Posterior cingulate gyrus (tissue), 11 donors: Measurements from ENCODE around the gene DHODH.
"Not testable (repeated sequence)": the region's sequence is repeated elsewhere in the genome, so short reads cannot be mapped to it uniquely, and the experiment has no call there.

Experiments used
- DNase-seq, 10 donors: peaks; one replicate each; pipeline versions ENCODE4 v3.0.0 to v3.0.0-alpha.2; 2020 to 2021; ENCODE audit warnings: mixed read lengths in 3 of 10
- intact Hi-C: fragments of 100-400 bp; cut with DNase I; formaldehyde crosslinking; loops from one replicate; pipeline ENCODE4 v1.15.1; 2023

The DHODH gene

GRCh38 chr16:72008424-72009216 is at the start of gene DHODH:
DHODH (plus strand) TSS chr16:72008744; CDS start chr16:72008765, 21 bp downstream.
- peak; percentile 97 to 100 (median 98) for DNase-seq
- intact Hi-C loops: loop anchor here (2.0 kb wide), 1 partner anchor 84 kb away; the partner anchor contains the start of genes DHX38 and TXNL4B

GRCh38 chr16:71961066-71962039 is 47.2 kb upstream of the DHODH start:
- intact Hi-C loops: loop anchor here (2.0 kb wide), 1 partner anchor 79 kb away; no protein-coding TSS in a partner anchor
- DNase-seq: peak; percentile 79 to 97 (median 90)

GRCh38 chr16:71963125-71963875 is 45.2 kb upstream of the DHODH start:
- intact Hi-C loops: no loop called here
- DNase-seq: no peak

GRCh38 chr16:71965223-71965622 is 43.3 kb upstream of the DHODH start:
- intact Hi-C loops: no loop called here
- DNase-seq: no peak

- DNase-seq: no peak
Observed at GRCh38 chr16:71966932-71967331, 41.6 kb upstream of the DHODH start.

GRCh38 chr16:71969353-71969752 is 39.2 kb upstream of the DHODH start:
- intact Hi-C loops: no loop called here
- DNase-seq: no peak

More at GRCh38 chr16:71966932-71967331, 41.6 kb upstream of the DHODH start:
- intact Hi-C loops: no loop called here

GRCh38 chr16:71971571-71971970 is 37.0 kb upstream of the DHODH start:
- intact Hi-C loops: no loop called here
- DNase-seq: no peak

- intact Hi-C loops: no loop called here
Observed at GRCh38 chr16:71972356-71972755, 36.2 kb upstream of the DHODH start.

GRCh38 chr16:71973001-71973400 is 35.5 kb upstream of the DHODH start:
- DNase-seq: no peak
- intact Hi-C loops: no loop called here

More at GRCh38 chr16:71972356-71972755, 36.2 kb upstream of the DHODH start:
- DNase-seq: no peak

GRCh38 chr16:71974068-71974818 is 34.3 kb upstream of the DHODH start:
- intact Hi-C loops: no loop called here

GRCh38 chr16:71985262-71985974 is 23.1 kb upstream of the DHODH start:
- no peak for DNase-seq
- intact Hi-C loops: no loop called here

More at GRCh38 chr16:71974068-71974818, 34.3 kb upstream of the DHODH start:
- DNase-seq: no peak

GRCh38 chr16:71986131-71986530 is 22.4 kb upstream of the DHODH start:
- DNase-seq: no peak

GRCh38 chr16:71995038-71995437 is 13.5 kb upstream of the DHODH start:
- intact Hi-C loops: no loop called here
- DNase-seq: no peak

More at GRCh38 chr16:71986131-71986530, 22.4 kb upstream of the DHODH start:
- intact Hi-C loops: no loop called here

GRCh38 chr16:71997578-71997977 is 11.0 kb upstream of the DHODH start:
- DNase-seq, intact Hi-C loops: not testable (repeated sequence)

- no peak for DNase-seq
- intact Hi-C loops: no loop called here
Observed at GRCh38 chr16:72001180-72001874, 7.2 kb upstream of the DHODH start.

GRCh38 chr16:72002619-72003018 is 5.9 kb upstream of the DHODH start:
- no peak for DNase-seq
- intact Hi-C loops: no loop called here

- intact Hi-C loops: loop anchor here (2.0 kb wide), 1 partner anchor 85 kb away; the partner anchor contains the start of genes DHX38 and TXNL4B
- not testable (repeated sequence) for DNase-seq
Observed at GRCh38 chr16:72008065-72008423, 500 bp upstream of the DHODH start.

GRCh38 chr16:72009779-72010178 is 1.2 kb downstream of the DHODH start:
- intact Hi-C loops: loop anchor here (2.0 kb wide), 1 partner anchor 83 kb away; the partner anchor contains the start of genes DHX38 and TXNL4B
- peak in 1 of 10 donors; percentile 42 for DNase-seq
